SKM-1 treated with dmso at 0.1 percent for 144 hours (cell line): Measurements from ENCODE around the gene RGS10.
A peak's percentile ranks its signal among the peaks of the same experiment; 100 is the strongest.

Source experiments
- DNase-seq: peaks from one replicate; lab custom pipeline; 2025; ENCODE audit not compliant: unreplicated experiment; lab: John Stamatoyannopoulos, UW

RGS10 gene

GRCh38 chr10:119498889-119499676, 43.4 kb downstream of the RGS10 start:
- DNase-seq, result no peak

GRCh38 chr10:119497243-119497642, 45.3 kb downstream of the RGS10 start:
- no peak for DNase-seq

GRCh38 chr10:119496273-119496672, 46.2 kb downstream of the RGS10 start:
- DNase-seq, result no peak

- DNase-seq, result no peak
Measured at GRCh38 chr10:119495545-119495944, 47.0 kb downstream of the RGS10 start.

GRCh38 chr10:119495021-119495505, 47.5 kb downstream of the RGS10 start:
- DNase-seq, result no peak

- DNase-seq, result no peak
Measured at GRCh38 chr10:119494236-119495020, 48.1 kb downstream of the RGS10 start.

GRCh38 chr10:119493155-119493554, 49.4 kb downstream of the RGS10 start:
- DNase-seq, result no peak

GRCh38 chr10:119491966-119492757, 50.4 kb downstream of the RGS10 start:
- no peak for DNase-seq

GRCh38 chr10:119489991-119490326, 52.6 kb downstream of the RGS10 start:
- no peak for DNase-seq

GRCh38 chr10:119488675-119489074, 53.8 kb downstream of the RGS10 start:
- DNase-seq, result no peak

GRCh38 chr10:119483839-119484238, 58.7 kb downstream of the RGS10 start:
- no peak for DNase-seq

GRCh38 chr10:119483001-119483400, 59.5 kb downstream of the RGS10 start:
- DNase-seq, result peak; percentile 26

- no peak for DNase-seq
Measured at GRCh38 chr10:119481781-119482426, 60.6 kb downstream of the RGS10 start.

GRCh38 chr10:119480667-119481066, 61.9 kb downstream of the RGS10 start:
- DNase-seq, result no peak

GRCh38 chr10:119479532-119479931, 63.0 kb downstream of the RGS10 start:
- no peak for DNase-seq

- no peak for DNase-seq
Measured at GRCh38 chr10:119478811-119479341, 63.6 kb downstream of the RGS10 start.

- DNase-seq, result peak; percentile 32
Measured at GRCh38 chr10:119478111-119478802, 64.3 kb downstream of the RGS10 start.

GRCh38 chr10:119477444-119477843, 65.1 kb downstream of the RGS10 start:
- DNase-seq, result no peak

GRCh38 chr10:119474606-119475005, 67.9 kb downstream of the RGS10 start:
- no peak for DNase-seq

- DNase-seq, result no peak
Measured at GRCh38 chr10:119473771-119474170, 68.7 kb downstream of the RGS10 start.
